Left cardiac atrium (tissue), 4 donors: ENCODE measurements around the gene BET1L. TPM values are rescaled to one million over a fixed set of nuclear protein-coding genes. Genes with fewer than 3 reads are reported as not detected.
"Not testable (repeated sequence)": the region's sequence is repeated elsewhere in the genome, so short reads cannot be mapped to it uniquely, and the experiment has no call there.

Source experiments
- ATAC-seq, 2 donors: fragments of 200-7000 bp; cut with Tn5 transposase; one replicate each; pipeline ENCODE4 v1.9.1; 2020; ENCODE audit warnings: mild to moderate bottlenecking in 2 of 2, moderate library complexity in 2 of 2
- DNase-seq: peaks from one replicate; pipeline ENCODE4 v3.0.0-alpha.2; 2020
- intact Hi-C, 2 donors: fragments of 100-400 bp; cut with DNase I; formaldehyde crosslinking; loops; one replicate each; pipeline versions ENCODE4 v1.14.1 to v1.15.1; 2022 to 2023
- long read RNA-seq: library from polyadenylated mRNA; unstranded; transcript quantifications from one replicate; pipeline ENCODE4 v2.0.0, GENCODE V29; 2021
- total RNA-seq, 2 donors: library from RNA; stranded (reverse); fragmentation: NEBNext Ultra II Directional; extraction: Animal tissue kit (Norgen Biotek cat#: 25700); gene quantifications; one replicate each; pipeline ENCODE4 v1.2.1, GENCODE V29; 2021
- donor health status: DM: no; HTN: yes; CAD: no.
- donor health status: DM: no; HTN: yes; CAD: no; lungs with severe emphysema.
- donor health status: DM: yes; HTN: yes; CAD: no.
- donor health status: Dilated cardiomyopathy.

Gene BET1L
- total RNA-seq = 10 to 100 TPM; 27.6 to 44.5 TPM
- long read RNA-seq, transcript BET1L-203 (4 exons, 2,819 nt) = major isoform, 17 of 26 reads
- long read RNA-seq, partial matches to known transcripts = 0 of 26 reads
- long read RNA-seq, other reads (novel, unspliced or antisense) = 9 of 26 reads

GRCh38 chr11:207208-207862, at the start of gene BET1L, which contains the start of gene RIC8A:
BET1L (minus strand) TSS chr11:207399; CDS start chr11:207321, 78 bp downstream.
RIC8A (plus strand) TSS chr11:207708; CDS start chr11:208855, 1,147 bp downstream.
- DNase-seq (peak; percentile 97), ATAC-seq (peak; percentile 91 to 92)
- intact Hi-C loops = loop anchor here in 1 of 2 donors (5.0 kb wide), 1 partner anchor 100 kb away; the partner anchor contains the start of gene IFITM2

GRCh38 chr11:255816-256215, 48.6 kb upstream of the BET1L start:
- no peak for ATAC-seq
- intact Hi-C loops = loop anchor here in 1 of 2 donors (10.0 kb wide), 1 partner anchor 139 kb away; the partner anchor contains the start of gene PKP3

GRCh38 chr11:255176-255575, 48.0 kb upstream of the BET1L start:
- intact Hi-C loops = loop anchor here in 1 of 2 donors (10.0 kb wide), 1 partner anchor 140 kb away; the partner anchor contains the start of gene PKP3
- DNase-seq = no peak
- no peak for ATAC-seq

More at GRCh38 chr11:255816-256215, 48.6 kb upstream of the BET1L start:
- DNase-seq = no peak

- intact Hi-C loops = loop anchor here in 1 of 2 donors (5.0 to 10.0 kb wide), 2 partner anchors 103 to 141 kb away; partner anchors contain the start of gene PKP3
- ATAC-seq (no peak), DNase-seq (no peak)
Observed at GRCh38 chr11:253886-254270, 46.7 kb upstream of the BET1L start.

- ATAC-seq = no peak
- intact Hi-C loops = loop anchor here in 1 of 2 donors (5.0 to 10.0 kb wide), 2 partner anchors 104 to 141 kb away; partner anchors contain the start of gene PKP3
Observed at GRCh38 chr11:253160-253885, 46.1 kb upstream of the BET1L start.

GRCh38 chr11:252666-253065, 45.5 kb upstream of the BET1L start:
- no peak for ATAC-seq
- intact Hi-C loops = loop anchor here in 1 of 2 donors (5.0 to 10.0 kb wide), 2 partner anchors 105 to 142 kb away; partner anchors contain the start of gene PKP3
- DNase-seq = no peak

More at GRCh38 chr11:253160-253885, 46.1 kb upstream of the BET1L start:
- DNase-seq = no peak

GRCh38 chr11:251550-251949, 44.4 kb upstream of the BET1L start:
- ATAC-seq (no peak), DNase-seq (no peak)
- intact Hi-C loops = loop anchor here in 1 of 2 donors (5.0 to 10.0 kb wide), 2 partner anchors 106 to 143 kb away; partner anchors contain the start of gene PKP3

- intact Hi-C loops = loop anchor here in 1 of 2 donors (5.0 to 10.0 kb wide), 2 partner anchors 106 to 144 kb away; partner anchors contain the start of gene PKP3
- ATAC-seq (peak; percentile 67 to 68), DNase-seq (peak; percentile 54)
Observed at GRCh38 chr11:250740-251299, 43.6 kb upstream of the BET1L start.

- DNase-seq = no peak
- no peak for ATAC-seq
- intact Hi-C loops = loop anchor here in 1 of 2 donors (5.0 to 10.0 kb wide), 2 partner anchors 107 to 145 kb away; partner anchors contain the start of gene PKP3
Observed at GRCh38 chr11:250274-250673, 43.1 kb upstream of the BET1L start.

- no peak for DNase-seq
- no peak for ATAC-seq
- intact Hi-C loops = no loop called here
Observed at GRCh38 chr11:249062-249461, 41.9 kb upstream of the BET1L start.

GRCh38 chr11:244376-244775, 37.2 kb upstream of the BET1L start:
- ATAC-seq (no peak), DNase-seq (no peak)
- intact Hi-C loops = no loop called here

- intact Hi-C loops = no loop called here
- peak in 1 of 2 donors; percentile 6 for ATAC-seq
- no peak for DNase-seq
Observed at GRCh38 chr11:241634-242033, 34.4 kb upstream of the BET1L start.

GRCh38 chr11:240315-240714, 33.1 kb upstream of the BET1L start:
- DNase-seq (no peak), ATAC-seq (no peak)
- intact Hi-C loops = no loop called here

- ATAC-seq, DNase-seq: not testable (repeated sequence)
- intact Hi-C loops = loop anchor here in 1 of 2 donors (10.0 kb wide), 1 partner anchor 56 kb away; the partner anchor contains the start of gene IFITM5
Observed at GRCh38 chr11:238346-238745, 31.1 kb upstream of the BET1L start.

- DNase-seq = peak; percentile 91
- peak; percentile 95 to 97 for ATAC-seq
- intact Hi-C loops = loop anchor here in 1 of 2 donors (2.0 to 10.0 kb wide), 2 partner anchors 28 to 58 kb away; partner anchors contain the start of gene IFITM5
Observed at GRCh38 chr11:236774-237767, 29.9 kb upstream of the BET1L start, which contains the start of gene PSMD13. PSMD13 (plus strand) TSS chr11:236976; CDS start chr11:237050, 74 bp downstream.

GRCh38 chr11:235997-236773, 29.0 kb upstream of the BET1L start, which contains the start of gene SIRT3:
SIRT3 (minus strand) TSS chr11:236342; CDS start chr11:236328, 14 bp downstream.
- DNase-seq (peak; percentile 83), ATAC-seq (peak; percentile 91 to 94)
- intact Hi-C loops = loop anchor here in 1 of 2 donors (2.0 to 10.0 kb wide), 2 partner anchors 27 to 59 kb away; partner anchors contain the start of gene IFITM5
